Activated CD8-positive, alpha-beta memory T cell treated with anti-CD3 and anti-CD28 coated beads for 4 hours (primary cell): ENCODE data around the gene NOX3.

Experiments
- DNase-seq, 2 donors: peaks; one replicate each; pipeline ENCODE4 v3.0.0-alpha.2; 2020; ENCODE audit warnings: low read depth in 2 of 2

NOX3 gene

DNA sequence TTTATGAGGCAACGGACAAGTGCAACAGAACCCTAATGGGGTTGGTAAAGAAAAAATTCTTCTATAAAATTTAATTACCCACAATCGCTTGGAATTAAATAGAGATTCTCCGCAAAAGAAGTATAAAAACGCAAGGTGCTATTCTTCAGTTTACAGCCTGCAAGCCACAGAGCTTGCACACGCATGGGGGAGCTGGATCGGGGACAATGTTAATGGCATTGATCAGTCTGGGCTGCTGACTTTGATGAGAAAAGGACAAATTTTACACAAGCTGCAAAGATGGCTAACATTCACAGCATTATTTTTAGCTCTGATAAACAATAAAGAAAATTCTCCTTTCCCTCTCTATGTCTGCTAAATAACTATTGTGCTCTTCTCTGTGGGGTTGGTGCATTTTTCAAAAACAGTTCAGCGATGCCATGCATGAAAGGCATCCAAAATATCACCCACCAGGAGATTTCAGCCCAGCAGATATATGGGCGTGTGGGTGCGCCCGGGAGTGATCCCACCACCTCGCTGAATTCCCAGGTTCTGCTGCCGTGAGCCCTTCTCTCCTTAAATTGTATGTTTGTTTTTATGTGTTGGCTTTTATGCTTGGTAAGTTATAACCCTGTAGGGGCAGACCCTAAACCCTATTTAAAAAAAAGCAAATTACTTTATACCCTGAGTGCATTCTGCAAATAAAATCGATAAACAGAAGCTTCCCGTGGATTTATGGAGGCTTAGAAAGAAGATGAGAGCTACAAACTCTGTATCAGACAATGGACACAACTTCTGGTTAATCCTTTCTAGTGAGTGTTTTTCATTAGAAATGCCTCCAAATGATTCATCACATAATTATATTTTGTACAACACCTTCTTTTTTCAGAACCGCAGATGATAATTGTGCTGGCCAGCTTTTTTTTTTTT, 55.6 kb downstream of the NOX3 start:
- DNase-seq, result no peak

DNA sequence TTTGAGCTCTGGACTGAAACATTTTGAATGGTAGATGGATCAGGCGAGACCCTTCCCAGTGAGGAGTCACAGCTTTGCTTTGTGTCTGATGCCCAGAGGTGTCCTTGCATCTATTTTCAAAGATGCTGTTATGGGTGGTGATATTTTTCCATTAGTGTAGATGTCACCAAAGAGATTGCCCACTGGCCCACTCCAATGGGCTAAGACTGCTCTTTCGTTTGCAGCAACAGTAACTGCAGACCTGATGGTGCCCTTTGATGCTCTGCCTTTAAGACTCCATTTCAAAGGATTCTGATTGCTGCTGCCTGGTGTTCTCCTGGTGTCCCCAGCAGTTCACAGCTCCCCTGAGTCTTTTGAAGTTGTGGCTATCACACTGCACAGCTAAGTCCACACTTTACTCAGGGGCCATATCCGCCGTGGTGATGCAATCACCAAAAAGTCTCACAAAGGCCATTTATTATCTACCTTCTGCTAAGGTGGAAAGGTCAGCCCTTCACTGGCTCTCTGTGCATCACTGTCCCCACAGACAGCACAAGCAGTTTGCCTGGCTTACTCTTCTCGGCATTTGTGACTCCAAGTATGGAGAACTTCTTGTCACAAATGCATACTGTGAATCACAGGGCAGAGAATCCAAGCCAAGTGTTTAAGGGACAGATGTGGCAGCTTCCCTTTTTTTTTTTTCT, 56.4 kb downstream of the NOX3 start:
- DNase-seq, result no peak

DNA sequence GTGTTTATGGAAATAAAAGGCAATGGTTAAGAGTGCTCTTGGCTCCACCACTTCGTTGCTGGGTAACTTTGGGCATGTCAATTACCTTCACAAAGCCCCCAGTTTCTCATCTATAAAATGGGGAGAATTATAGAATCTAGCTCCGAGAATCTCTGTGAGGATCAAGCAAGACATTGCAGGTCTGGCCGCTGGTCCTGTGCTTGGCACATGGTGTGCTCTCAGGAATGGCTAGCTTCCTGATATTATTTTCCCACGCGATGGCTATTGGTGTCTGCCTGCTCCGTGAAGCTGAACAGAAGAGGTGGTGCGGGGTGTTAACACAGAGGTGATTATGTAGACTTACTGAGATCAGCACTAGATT, 57.0 kb downstream of the NOX3 start:
- no peak for DNase-seq

DNA sequence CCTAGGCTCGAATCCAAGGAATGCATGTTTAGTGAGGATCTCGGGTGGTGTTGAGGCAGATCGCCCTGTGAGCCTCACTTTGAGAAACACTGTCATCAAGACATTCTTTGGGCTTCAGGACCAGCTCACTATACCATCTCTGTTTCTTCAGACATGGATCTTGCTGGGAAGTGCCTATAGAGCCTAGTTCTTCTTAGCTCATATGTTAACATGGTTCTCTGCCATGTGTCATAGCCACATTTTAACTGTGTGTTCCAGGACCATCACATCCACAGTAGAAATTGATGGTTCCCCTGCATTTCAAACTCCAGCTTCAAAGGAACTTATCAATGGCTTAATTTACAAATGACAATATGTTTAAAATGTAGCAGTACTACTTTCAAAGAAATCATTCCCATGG, 57.4 kb downstream of the NOX3 start:
- DNase-seq, result no peak

DNA sequence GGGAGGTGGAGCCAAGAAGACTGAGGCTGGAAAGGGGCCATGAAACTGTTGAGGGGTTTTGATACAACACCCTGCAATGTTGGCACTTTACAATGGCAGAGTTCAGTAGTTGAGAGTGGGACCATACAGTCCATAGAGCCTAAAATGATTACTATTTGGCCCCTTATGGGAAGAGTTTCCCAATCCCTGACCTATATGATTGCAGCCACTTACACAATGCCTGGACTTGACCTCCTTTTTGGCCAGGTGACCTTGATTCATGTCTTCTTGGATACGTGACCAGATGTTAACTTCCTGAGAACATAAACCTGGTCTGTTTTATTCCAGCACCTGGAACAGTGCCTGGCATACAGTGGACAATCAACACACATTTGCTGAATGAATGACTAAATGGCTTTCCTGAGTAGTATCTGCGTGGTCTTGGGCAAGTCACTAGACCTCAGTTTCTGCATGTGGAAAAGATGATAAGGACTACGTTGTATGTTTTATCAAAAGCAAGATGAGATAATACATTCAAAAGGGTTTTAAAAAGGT, 58.4 kb downstream of the NOX3 start:
- DNase-seq, result no peak

DNA sequence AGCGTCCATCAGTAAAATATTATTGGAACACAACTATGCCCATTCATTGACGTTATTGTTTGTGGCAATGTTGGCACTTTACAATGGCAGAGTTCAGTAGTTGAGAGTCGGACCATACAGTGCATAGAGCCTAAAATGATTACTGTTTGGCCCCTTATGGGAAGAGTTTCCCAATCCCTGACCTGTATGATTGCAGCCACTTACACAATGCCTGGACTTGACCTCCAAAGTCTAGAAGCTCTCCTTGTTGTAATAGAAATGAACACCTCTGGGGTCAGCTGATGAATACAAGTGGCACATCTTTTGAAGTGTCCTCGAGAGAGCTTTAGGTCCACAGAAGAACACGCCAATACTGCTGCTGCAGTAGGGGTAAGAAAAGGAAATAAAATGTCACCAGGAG, 59.0 kb downstream of the NOX3 start:
- no peak for DNase-seq

DNA sequence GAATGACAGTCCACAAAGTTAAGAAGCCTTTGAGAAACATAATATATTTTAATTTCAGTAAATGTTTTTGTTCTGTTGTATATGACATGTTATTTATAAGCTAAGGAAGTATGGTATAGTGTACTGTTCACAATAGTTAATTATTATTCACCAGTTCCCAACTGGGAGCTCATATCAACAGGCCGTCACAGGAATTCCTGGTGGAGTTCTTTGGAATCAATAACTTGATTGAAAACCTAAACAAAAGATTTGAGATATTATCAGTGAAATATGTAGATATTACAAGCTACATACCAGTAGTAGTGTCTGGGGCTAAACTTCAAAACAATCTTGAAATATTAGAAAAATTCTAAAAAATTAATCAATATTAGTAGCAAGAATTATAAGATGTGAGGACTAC, 60.3 kb downstream of the NOX3 start:
- DNase-seq, result no peak

DNA sequence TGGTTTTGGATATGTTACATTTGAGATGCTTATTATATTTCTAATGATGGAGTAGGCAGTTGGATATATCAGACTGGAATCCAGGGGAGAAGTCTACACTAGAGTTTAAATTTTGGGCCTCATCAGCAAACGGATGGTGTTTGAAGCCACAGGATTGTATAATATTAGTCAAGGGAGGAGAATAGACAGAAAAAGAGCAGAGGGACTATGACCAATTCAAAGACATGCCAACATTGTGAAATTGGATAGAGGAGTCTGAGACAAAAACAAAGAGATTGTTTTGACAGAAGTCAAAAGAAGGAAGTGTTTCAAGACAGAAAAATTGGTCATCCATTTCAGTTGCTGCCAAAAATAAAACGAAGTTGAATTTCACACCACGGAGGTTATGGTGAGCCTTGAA, 66.5 kb downstream of the NOX3 start:
- no peak for DNase-seq

DNA sequence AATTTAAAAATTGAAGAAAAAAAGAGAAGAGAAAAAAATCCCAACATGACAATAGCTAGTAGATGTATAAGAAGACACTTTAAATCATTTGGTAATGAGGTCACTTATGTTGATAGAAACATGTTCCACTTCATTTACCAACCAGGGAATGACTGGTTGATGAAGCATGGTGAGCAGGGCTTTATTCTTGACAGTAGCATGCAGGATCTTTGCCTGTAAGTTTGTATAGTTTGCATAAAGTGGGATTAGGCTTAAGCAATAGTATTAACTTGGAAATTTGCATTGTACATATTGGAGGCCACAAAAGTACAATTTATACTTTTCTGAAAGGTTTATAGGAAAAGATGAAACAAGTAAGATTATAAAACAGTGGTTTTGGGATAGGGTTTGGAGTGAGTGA, 67.0 kb downstream of the NOX3 start:
- no peak for DNase-seq

DNA sequence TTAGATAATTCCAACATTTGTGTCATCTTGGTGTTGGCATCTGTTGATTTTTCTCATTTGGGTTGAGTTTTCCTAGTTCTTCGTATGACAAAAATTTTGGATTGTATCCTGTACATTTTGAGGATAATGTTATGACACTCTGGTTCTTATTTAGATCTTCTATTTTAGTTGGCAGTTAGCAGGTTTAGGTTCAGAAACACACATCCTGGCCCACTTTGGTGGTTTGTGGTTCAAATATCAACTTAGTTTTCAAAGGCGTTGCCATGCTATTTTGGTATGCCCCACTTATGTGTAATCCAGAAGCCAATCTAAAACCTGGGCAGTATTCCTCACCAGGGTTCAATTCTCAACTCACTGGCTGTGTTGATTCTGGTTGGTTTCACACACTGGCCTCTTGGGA, 68.2 kb downstream of the NOX3 start:
- no peak for DNase-seq

DNA sequence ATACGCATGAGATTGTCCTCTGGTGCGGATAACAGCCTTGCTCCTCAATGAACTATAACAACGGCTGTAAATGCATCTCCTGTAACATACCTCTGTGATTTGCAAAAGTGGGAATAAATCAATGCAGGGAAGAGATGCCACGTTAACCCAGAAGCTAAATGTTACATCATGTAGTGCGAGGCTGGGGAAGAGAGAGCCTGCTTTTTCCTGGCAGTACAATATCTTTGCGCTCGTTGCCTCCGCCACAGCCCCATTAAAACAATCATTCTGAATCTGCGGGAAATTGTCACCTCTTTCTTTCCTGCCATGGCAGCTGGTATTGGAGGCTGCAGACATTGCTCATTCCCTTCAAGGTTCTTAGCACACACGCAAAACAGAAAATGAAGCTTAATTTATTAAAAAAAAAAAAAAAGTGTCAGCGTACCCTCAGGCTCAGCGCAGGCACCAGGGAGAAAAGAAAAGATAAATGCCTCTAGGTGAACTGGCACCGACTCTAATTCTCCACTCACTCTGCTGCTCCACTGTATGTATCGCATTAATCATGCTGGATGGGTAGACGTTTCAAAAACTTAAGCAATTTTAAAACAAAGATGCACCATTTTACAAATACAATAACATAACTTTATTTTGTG, 71.2 kb downstream of the NOX3 start:
- DNase-seq, result no peak

DNA sequence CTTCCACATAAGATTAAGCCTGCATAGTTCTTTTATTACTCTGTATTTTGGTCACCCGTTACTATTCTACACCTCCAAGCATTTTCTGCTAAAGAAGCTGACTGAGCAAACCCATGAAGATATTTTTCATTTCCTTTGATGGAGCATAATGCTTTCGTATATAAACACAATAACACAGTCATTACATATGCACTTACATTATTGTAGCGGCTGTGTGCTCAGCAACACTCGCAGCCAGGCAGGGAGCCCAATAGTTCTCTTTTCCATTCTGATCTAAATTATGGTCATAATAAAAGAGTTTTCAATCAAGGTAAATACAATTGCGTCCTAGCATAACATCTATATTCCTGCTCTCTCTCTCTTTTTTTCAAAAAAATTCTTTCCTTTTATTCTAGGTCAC, 71.7 kb downstream of the NOX3 start:
- no peak for DNase-seq

DNA sequence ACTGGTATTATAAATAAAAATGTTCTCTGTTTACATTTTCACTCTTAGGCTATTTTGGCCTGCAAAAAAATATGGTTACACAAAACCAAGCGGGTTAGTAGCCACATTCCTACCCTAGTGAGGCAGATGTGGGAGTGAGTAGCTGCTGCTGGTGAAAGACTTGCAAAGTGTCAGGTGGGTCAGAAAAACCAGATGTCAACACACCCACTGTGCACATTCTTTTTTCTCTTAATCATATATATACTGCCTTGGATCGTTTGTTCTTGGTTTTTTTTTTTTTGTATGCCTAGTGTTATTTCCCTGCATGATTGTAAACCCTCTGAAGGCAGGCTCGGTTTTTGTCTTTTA, 73.3 kb downstream of the NOX3 start:
- no peak for DNase-seq

DNA sequence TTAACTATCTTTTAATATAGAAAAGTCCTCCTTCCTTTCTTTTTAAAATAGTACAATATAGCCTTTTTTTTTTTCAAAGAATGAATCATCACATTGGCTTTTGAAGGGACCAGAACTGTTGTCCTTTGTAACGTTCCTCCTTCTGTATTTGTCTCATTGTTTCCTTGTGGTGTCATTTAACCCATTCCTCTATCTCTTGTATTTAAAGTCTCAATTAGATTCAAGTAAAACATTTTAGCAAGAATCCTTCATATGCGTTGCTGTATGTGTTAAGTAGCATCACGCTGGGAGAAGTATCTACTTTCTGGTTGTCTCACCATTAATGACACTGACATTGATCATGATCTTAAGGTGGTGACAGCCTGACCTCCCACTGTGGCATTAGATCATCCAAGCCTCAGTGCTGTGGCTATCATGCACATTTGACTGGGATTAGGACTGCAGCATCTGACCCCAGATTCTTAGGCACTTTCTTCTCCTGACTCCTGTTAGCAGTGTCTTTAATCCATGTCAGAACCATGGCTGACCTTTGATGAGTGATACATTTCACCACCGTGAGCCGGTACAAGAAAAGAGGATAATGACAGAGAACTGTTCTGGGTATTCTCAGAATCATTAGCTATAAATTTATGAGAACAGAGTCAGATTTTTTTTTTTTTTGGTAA, 73.8 kb downstream of the NOX3 start:
- no peak for DNase-seq

DNA sequence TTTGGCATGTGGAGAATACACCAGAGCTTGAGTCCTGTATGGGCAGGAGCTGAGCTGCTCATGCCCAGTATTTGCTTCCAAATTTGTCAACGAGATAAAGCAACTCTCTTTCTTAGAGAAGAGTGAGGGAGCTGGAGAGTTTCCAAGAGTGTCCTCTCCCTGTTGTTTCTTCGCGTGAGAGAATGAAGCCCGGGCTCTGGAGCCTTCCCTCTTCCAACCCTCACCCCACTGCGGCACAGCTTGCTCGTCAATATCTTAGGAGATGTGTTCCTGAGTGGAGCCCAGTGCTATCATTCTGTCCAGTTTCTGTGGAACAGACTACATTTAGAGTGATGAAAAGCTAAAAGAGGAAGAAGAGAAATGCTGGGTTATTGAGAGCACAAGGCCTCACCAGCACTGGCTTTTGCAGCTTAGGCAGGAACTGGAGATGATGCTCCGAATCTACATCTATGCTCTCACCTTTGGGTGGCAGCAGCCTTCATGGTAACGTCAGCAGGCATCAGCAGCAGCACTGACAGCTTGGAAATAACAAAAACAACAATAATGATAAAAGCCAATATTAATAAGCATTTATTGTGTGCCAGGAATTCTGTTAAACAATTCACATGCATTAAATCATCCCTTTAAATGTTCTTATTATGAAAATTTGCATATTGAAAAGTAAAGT, 74.8 kb downstream of the NOX3 start:
- DNase-seq, result no peak

DNA sequence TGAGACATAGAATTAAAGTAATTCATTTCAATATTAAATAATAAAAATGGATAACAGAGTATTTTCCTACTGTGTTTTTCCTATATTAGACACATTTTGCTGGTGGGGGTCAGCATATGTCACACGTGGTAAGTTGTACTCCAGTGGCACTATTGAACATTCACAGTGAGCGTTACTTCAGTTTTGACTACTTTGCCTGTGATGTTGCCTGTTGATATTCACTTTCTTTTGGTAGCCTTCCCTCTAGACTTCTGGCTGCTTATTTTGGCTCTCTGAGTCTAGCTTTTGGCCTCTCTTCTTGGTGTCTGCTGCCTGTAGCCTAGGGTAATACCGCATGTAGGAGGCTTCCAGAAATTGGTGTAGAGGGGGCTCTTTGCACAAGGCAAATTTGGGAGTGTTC, 76.9 kb downstream of the NOX3 start:
- DNase-seq, result no peak

DNA sequence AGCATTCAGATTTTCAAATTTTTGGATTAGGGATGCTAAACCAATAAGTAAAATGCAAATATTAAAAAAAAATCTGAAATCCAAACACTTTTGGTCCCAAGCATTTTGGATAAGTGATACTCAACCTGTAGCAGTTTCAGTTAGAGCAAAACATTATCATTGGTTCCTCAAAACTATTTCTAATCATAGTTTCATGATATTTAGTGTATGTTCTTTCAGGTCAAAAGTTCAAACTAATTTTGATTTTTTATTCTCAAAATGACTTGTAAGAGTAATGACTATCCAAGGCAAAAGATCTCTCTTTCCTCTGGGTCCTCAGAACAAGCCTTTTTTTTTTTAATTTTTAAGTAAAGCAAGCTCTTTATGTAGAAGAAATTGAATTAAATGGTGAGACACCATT, 77.4 kb downstream of the NOX3 start:
- no peak for DNase-seq

DNA sequence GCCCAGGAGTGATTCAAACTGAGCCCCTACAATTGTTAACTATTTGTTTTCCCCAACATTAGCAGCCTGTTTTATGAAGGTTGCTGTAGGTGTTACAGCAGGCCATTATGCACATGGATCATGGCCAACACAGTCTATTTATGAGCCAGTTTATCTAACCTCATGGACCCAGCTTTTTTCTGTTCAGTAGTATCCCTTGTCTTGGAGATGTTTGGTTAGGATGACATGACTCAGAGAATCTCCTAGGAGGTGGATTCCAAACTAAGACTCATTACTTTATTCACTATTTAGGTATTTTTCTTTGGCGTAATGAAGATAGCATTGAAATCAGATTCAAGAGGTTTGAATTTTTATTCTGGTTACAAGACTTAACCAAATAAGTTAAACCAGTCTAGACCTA, 78.6 kb downstream of the NOX3 start:
- no peak for DNase-seq

DNA sequence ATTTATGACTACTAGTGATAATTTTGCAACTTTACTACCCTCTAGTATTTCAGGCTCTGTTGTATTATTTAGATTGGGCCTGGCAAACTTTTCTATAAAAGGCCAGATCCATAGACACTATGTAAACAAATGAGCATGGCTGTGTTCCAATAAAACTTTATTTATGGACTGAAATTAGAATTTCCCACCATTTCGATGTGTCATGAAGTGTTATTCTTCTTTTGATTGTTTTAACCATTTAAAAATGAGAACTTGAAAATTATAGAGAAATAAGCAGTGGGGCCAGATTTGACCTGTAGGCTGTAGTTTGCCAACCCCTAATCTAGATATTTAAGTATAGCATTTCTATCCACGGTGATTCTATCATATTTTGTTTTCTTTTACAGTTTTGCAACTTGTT, 79.8 kb downstream of the NOX3 start:
- DNase-seq, result no peak

DNA sequence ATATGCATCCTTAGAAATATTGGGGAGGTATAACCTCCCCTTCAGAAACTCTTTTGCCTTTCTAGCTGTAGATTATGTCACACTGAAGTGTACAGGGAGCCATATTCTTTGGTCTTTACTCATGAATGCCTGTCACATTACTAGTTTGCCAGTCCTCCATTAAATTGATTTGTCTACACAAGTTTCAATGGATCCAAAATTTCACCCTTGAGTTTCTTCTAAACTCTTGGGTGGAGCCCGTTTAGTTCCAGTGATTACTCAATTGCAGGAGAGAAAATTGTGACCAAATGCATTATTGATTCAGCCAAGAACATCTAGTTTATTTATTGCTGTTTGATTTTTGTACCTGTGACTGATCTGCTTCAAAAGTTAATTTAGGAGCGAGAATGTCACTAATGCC, 81.0 kb downstream of the NOX3 start:
- no peak for DNase-seq

DNA sequence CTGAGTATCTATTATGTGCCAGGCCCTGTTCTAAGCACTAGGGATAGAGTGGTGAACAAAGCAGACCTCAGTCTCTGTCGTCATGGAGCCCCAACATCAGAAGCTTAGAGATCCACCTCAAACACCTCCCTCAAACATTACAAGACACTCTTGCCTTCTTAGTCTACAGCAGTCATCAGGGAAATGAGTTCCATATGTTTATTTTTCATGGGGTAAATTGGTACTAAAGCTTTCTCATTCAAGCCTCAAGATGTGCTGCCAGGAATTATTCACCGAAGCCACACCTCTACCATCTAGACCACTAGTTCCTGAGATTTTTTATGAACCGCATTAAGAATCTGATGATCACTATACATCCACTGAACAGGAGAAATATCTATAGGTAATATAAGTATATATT, 82.4 kb downstream of the NOX3 start:
- no peak for DNase-seq

DNA sequence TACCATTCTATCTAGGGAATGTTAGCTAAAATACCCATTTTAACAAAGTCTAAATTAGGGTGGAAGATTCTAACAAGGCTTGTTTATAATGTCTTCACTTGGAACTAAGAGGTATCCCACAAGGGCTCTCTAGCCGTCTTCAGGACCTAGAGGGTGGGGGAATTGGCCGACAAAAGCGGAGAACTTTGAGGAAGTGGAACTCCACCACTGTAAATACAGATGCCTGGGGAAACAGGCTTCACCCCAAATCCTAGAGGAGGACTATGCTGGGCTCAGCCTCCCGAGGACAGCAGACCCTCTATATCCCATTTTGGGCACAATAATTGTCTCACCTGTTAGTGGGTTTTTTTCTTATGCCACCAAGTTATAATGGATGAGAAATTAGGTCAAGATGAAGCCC, 83.4 kb downstream of the NOX3 start:
- DNase-seq, result no peak
